Neural cell (in vitro differentiated cells): Measurements from ENCODE around the gene RANGAP1.

Experiments used
- CTCF ChIP-seq: fragments of 450-650 bp; IDR thresholded peaks from 2 replicates; pipeline ENCODE4 v1.5.1; 2014; ENCODE audit warnings: antibody characterized with exemption, mild to moderate bottlenecking, moderate library complexity; ENCODE audit not compliant: poor library complexity, severe bottlenecking
- EP300 ChIP-seq: fragments of 450-650 bp; conservative IDR thresholded peaks from 2 replicates; pipeline ENCODE4 v1.6.1; 2014; ENCODE audit warnings: antibody characterized with exemption, mild to moderate bottlenecking, moderate library complexity; ENCODE audit not compliant: poor library complexity, severe bottlenecking
- EZH2 ChIP-seq: fragments of 200-600, 300-800 bp; shearing (Covaris generic), sonication (generic); IDR thresholded peaks from 2 replicates; pipeline ENCODE4 v1.6.1; 2014; ENCODE audit warnings: antibody characterized with exemption, low read length, borderline replicate concordance, mild to moderate bottlenecking; ENCODE audit not compliant: insufficient read depth, poor library complexity, severe bottlenecking
- MXI1 ChIP-seq: fragments of 450-650 bp; conservative IDR thresholded peaks from 2 replicates; pipeline ENCODE4 v1.6.1; 2014; ENCODE audit warnings: antibody characterized with exemption, mild to moderate bottlenecking; ENCODE audit not compliant: poor library complexity, severe bottlenecking
- POLR2AphosphoS5 ChIP-seq: IDR thresholded peaks from 2 replicates; pipeline ENCODE4 v1.6.1; 2012
- RAD21 ChIP-seq: fragments of 450-650 bp; conservative IDR thresholded peaks from 2 replicates; pipeline ENCODE4 v1.6.1; 2014; ENCODE audit warnings: antibody characterized with exemption, mild to moderate bottlenecking, moderate library complexity
- REST ChIP-seq: IDR thresholded peaks from 2 replicates; pipeline ENCODE4 v1.6.1; 2012; ENCODE audit warnings: borderline replicate concordance
- SMC3 ChIP-seq: fragments of 450-650 bp; conservative IDR thresholded peaks from 2 replicates; pipeline ENCODE4 v1.6.1; 2014; ENCODE audit warnings: antibody characterized with exemption, mild to moderate bottlenecking, moderate library complexity; ENCODE audit not compliant: poor library complexity
- TAF1 ChIP-seq: IDR thresholded peaks from 2 replicates; pipeline ENCODE4 v1.6.1; 2012; ENCODE audit warnings: low read depth

- no peak for TF ChIP-seq TAF1
- no peak for TF ChIP-seq CTCF
- TF ChIP-seq MXI1, result no peak
- TF ChIP-seq REST, result no peak
- no peak for TF ChIP-seq POLR2AphosphoS5
- no peak for TF ChIP-seq RAD21
- no peak for TF ChIP-seq EZH2
- TF ChIP-seq SMC3, result no peak
- no peak for TF ChIP-seq EP300
Observed at GRCh38 chr22:41315586-41315985, 29.6 kb upstream of the RANGAP1 start.
